Tibial nerve (tissue), 4 donors: ENCODE data around the gene NEUROD2. TPM values are rescaled to one million over a fixed set of nuclear protein-coding genes. Genes with fewer than 3 reads are reported as not detected.

Experiments
- DNase-seq, 2 donors: peaks; one replicate each; pipeline ENCODE4 v3.0.0-alpha.2; 2019; ENCODE audit warnings: low spot score in 2 of 2
- H3K27ac ChIP-seq, 4 donors: fragments of 200-600 bp; sonication (generic) in 3 of 4; one replicate each; pipeline ENCODE4 v1.5.1; 2017 to 2019; ENCODE audit warnings: mild to moderate bottlenecking in 1 of 4
- H3K27me3 ChIP-seq, 2 donors: fragments of 200-600 bp; sonication (generic) in 1 of 2; one replicate each; pipeline versions ENCODE4 v1.5.1 to v1.6.0; 2017 to 2019
- H3K36me3 ChIP-seq, 3 donors: fragments of 200-600 bp; sonication (generic); one replicate each; pipeline ENCODE4 v1.5.1; 2018 to 2019
- H3K4me1 ChIP-seq, 4 donors: fragments of 200-600 bp; sonication (generic) in 3 of 4; one replicate each; pipeline ENCODE4 v1.5.1; 2017 to 2019
- H3K4me3 ChIP-seq, 4 donors: fragments of 200-600 bp; sonication (generic) in 3 of 4; one replicate each; pipeline ENCODE4 v1.5.1; 2017 to 2019; ENCODE audit warnings: mild to moderate bottlenecking in 1 of 4, moderate library complexity in 1 of 4
- H3K9me3 ChIP-seq, 4 donors: fragments of 200-600 bp; sonication (generic) in 3 of 4; one replicate each; pipeline ENCODE4 v1.5.1; 2017 to 2019
- EP300 ChIP-seq, 2 donors: sonication (generic); formaldehyde crosslinking; IDR thresholded peaks; one replicate each; pipeline ENCODE4 v1.6.1; 2017; ENCODE audit warnings: antibody characterized with exemption in 2 of 2, mild to moderate bottlenecking in 1 of 2
- POLR2A ChIP-seq, 2 donors: fragments of 450-650 bp; IDR thresholded peaks; one replicate each; pipeline ENCODE4 v1.6.1; 2017; ENCODE audit warnings: antibody characterized with exemption in 2 of 2, mild to moderate bottlenecking in 2 of 2, moderate library complexity in 2 of 2
- WGBS, 2 donors: methylation state at CpG; one replicate each; pipeline ENCODE4 v1.1.5; 2018; 5-methylcytosine and 5-hydroxymethylcytosine counted together
- total RNA-seq, 4 donors: library from RNA; depleted of rRNA; stranded (reverse); fragments of >200 nt; gene quantifications; one replicate each; pipeline ENCODE4 v1.1.0, GENCODE V29; 2016
- TF ChIP-seq, protein P1 (sequence below), 5 experiments: fragments of 200-600 bp in 3 of 5; fragments of 450-650 bp in 2 of 5; sonication (generic) in 3 of 5; IDR thresholded peaks; one replicate each; pipeline ENCODE4 v1.5.1; 2016 to 2019; ENCODE audit warnings: antibody characterized with exemption in 5 of 5, mild to moderate bottlenecking in 3 of 5, moderate library complexity in 2 of 5

Gene NEUROD2
- total RNA-seq, 4 donors from 2014 or later: not detected

DNA sequence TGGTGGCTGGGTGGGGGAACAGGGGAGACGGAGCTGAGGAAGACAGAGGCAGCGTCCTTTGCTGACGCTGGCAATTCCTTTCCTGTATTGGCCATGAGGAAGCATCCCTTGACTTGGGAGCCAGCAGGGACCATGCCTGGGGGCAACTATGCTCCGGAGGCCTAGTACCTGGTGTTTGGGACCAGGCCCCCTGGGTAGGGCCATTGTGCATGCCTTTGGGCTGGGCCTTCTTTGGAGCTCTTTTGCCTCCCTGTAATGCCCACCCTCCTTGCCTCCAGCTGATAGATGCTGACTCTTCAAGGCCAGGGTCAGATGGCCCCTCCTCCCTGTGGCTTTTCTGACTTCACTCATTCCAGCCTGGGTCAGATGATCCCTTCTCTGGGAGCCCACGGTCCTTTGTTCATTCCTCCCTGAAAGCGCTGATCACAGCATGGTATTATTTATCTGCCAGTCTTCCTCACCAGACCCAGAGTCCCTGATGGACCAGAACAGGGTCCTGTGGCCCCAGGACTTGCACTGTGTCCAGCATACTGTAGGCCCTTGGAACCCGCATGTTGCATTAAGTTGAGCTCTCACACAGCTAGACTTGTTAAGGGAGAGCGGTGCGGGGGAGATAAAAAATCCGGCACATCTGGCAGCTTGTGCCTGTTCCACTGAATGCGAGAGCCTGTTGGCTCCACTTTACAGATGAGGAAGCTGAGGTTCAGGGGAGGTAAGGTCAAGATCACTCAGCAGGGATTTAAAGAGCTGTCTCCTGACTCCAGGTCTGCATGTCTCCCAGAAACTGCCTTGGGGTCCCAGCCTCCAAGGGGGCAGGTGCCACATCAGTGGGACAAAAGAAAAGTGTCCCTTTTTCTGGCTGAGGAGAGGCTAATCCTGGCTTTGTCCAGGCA lies 32.1 kb upstream of the NEUROD2 start:
- Histone ChIP-seq H3K4me1 (peaks cover 0 to 92% (median 50%) of the 10 kb centered on the region in 4 donors), H3K36me3 (no peaks in the 10 kb centered on the region), H3K9me3 (no peaks in the 10 kb centered on the region), H3K27me3 (no peaks in the 10 kb centered on the region), H3K27ac (peak overlapping the region in 2 of 4 donors; percentile 72 to 78), H3K4me3 (no peak overlapping the region)
- TF ChIP-seq EP300 (IDR thresholded peaks at IDR 0.05) (peak in 1 of 2 donors; percentile 26), POLR2A (IDR thresholded peaks at IDR 0.05) (no peak)
- TF ChIP-seq, protein P1, sequence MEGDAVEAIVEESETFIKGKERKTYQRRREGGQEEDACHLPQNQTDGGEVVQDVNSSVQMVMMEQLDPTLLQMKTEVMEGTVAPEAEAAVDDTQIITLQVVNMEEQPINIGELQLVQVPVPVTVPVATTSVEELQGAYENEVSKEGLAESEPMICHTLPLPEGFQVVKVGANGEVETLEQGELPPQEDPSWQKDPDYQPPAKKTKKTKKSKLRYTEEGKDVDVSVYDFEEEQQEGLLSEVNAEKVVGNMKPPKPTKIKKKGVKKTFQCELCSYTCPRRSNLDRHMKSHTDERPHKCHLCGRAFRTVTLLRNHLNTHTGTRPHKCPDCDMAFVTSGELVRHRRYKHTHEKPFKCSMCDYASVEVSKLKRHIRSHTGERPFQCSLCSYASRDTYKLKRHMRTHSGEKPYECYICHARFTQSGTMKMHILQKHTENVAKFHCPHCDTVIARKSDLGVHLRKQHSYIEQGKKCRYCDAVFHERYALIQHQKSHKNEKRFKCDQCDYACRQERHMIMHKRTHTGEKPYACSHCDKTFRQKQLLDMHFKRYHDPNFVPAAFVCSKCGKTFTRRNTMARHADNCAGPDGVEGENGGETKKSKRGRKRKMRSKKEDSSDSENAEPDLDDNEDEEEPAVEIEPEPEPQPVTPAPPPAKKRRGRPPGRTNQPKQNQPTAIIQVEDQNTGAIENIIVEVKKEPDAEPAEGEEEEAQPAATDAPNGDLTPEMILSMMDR (IDR thresholded peaks at IDR 0.05): no peak
- DNase-seq: no peak
- WGBS, 2 donors: 67 to 70% methylated on average over 11 of the region's 11 CpGs

DNA sequence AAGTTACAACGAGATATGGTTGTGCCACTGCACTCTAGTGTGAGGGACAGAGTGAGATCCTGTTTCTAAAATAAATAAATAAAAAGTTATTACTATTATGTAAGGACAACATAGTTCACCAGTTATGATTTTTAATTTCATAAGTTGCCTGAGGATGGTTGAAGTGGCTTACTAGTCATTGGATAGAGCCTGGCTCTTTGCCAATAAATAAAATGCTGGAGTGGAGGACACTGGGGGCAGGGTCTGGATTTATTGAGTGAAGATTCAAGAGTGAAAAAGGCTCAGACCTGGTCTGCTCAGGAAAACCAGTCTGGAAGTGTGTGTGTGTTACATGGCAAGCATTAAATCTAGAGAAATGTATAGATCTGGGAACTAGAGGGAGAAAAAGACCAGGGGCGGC lies 31.3 kb upstream of the NEUROD2 start:
- Histone ChIP-seq H3K4me3 (no peak overlapping the region), H3K4me1 (peaks cover 0 to 94% (median 51%) of the 10 kb centered on the region in 4 donors), H3K27me3 (no peaks in the 10 kb centered on the region), H3K9me3 (no peaks in the 10 kb centered on the region), H3K36me3 (no peaks in the 10 kb centered on the region), H3K27ac (peak overlapping the region in 2 of 4 donors; percentile 72 to 78)
- 62 to 68% methylated on average over 2 of the region's 2 CpGs for WGBS, 2 donors
- no peak for DNase-seq
- TF ChIP-seq, protein P1 (IDR thresholded peaks at IDR 0.05): no peak
- TF ChIP-seq EP300 (IDR thresholded peaks at IDR 0.05): no peak
- no peak for TF ChIP-seq POLR2A (IDR thresholded peaks at IDR 0.05)

DNA sequence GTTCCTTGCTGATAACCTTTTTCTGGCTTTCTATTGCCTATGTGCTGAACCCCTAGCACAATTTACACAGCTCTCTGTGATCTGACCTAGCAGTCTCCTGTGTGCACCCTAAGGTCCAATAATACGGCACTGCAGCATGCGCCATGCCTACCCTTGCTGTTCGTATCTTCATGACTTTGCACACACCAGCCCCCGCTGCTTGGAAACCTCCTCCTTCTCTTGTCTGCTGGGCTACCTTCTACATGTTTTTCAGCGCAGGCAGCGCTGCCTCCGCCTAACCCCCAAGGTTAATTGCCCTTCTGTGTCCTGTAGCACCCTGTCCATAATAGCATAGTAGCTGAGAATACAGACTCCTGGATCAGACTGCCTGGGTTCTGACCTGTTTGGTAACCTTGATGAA lies 30.6 kb upstream of the NEUROD2 start:
- Histone ChIP-seq H3K4me3 (peak overlapping the region; percentile 62 to 95 (median 76)), H3K36me3 (no peaks in the 10 kb centered on the region), H3K27ac (peak overlapping the region in 2 of 4 donors; percentile 90 to 96), H3K9me3 (no peaks in the 10 kb centered on the region), H3K4me1 (peaks cover 0 to 94% (median 52%) of the 10 kb centered on the region in 4 donors), H3K27me3 (no peaks in the 10 kb centered on the region)
- TF ChIP-seq, protein P1 (IDR thresholded peaks at IDR 0.05): no peak
- no peak for TF ChIP-seq EP300 (IDR thresholded peaks at IDR 0.05)
- TF ChIP-seq POLR2A (IDR thresholded peaks at IDR 0.05): no peak
- no peak for DNase-seq
- 72 to 86% methylated on average over 7 of the region's 7 CpGs for WGBS, 2 donors

DNA sequence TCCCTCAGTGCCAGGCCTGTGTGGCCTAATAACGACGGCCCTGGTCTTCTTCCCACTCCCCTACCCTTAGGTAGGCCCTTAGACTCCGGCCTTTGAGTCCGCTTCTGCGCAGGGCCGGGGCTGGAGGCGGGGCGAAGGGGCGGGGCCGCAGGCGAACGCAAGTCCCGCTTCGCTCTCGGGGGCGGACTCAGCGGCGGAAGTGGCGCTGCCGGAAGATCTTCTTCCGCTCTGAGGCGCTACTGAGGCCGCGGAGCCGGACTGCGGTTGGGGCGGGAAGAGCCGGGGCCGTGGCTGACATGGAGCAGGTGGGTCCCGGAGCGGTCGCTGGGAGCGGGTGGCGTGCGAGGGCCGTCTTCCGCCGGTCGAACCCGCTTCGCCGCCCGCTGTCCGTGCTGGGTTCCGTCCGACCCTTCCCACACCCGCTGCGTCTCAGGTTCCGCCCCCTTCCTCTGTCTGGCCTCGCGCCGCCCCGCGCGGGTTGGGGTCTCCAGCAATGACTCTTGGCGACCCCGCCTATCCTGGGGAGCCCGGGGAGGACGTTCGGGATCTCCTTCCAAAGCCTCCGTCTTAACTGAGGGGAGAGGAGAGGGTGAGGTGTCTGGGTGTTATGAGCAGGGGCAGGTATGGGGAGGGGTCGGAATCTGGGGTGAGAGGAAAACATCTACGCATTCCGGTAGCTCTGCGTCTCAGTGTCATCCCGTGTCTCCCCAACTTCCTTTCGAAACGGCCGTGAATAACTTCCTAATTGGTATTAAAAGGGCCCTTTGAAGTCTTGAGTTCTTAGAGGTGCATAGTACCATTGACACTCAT lies 29.4 kb upstream of the NEUROD2 start, which contains the start of gene STARD3:
Gene STARD3 (plus strand): TSS at position 218 of the 810 bp plus-strand sequence. CDS start 16,388 bp downstream, outside the sequence.
- Histone ChIP-seq H3K4me1 (peaks cover 0 to 94% (median 46%) of the 10 kb centered on the region in 4 donors), H3K36me3 (no peaks in the 10 kb centered on the region), H3K9me3 (no peaks in the 10 kb centered on the region), H3K27me3 (no peaks in the 10 kb centered on the region), H3K4me3 (peak within 1 kb of the TSS; percentile 62 to 95 (median 76)), H3K27ac (peak within 1 kb of the TSS; percentile 90 to 96 (median 92))
- 0% methylated on average over 37 to 39 of the region's 69 CpGs for WGBS, 2 donors
- DNase-seq: peak; percentile 82 to 87
- TF ChIP-seq POLR2A (IDR thresholded peaks at IDR 0.05) (peak in 1 of 2 donors; percentile 74), EP300 (IDR thresholded peaks at IDR 0.05) (peak; percentile 77 to 87)
- TF ChIP-seq, protein P1 (IDR thresholded peaks at IDR 0.05): peak in 4 of 5 experiments; percentile 21 to 54 (median 34)
